VCaP (cell line): ENCODE measurements around the gene RGS18.

Experiments
- H3K27ac ChIP-seq: fragments of 450-650 bp; 2 replicates; pipeline ENCODE4 v1.5.1; 2017
- TF ChIP-seq, protein P1 (sequence below): fragments of 450-650 bp; conservative IDR thresholded peaks from 2 replicates; pipeline ENCODE4 v1.5.1; 2017; ENCODE audit warnings: mild to moderate bottlenecking, moderate library complexity

Gene RGS18

DNA sequence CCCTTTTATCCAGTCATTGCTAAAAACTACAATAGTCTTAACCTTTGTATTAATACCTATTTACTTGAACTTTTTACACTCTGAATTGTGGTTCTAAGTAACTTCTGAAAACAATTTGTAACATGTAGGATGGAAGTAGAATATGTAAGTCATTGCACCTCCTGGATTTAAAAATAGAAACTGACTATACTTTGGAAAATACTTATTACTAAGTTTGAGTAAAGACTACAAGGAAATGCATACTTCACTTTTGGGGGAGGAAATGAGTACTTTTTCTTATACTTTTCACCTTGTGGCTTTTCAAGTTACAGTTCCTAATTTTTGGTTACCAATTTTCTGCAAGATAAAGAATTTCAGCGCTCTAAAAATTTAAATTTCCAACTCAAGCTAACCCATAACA, 8.7 kb downstream of the RGS18 start:
- no peak overlapping the region for H3K27ac ChIP-seq
- TF ChIP-seq, protein P1, sequence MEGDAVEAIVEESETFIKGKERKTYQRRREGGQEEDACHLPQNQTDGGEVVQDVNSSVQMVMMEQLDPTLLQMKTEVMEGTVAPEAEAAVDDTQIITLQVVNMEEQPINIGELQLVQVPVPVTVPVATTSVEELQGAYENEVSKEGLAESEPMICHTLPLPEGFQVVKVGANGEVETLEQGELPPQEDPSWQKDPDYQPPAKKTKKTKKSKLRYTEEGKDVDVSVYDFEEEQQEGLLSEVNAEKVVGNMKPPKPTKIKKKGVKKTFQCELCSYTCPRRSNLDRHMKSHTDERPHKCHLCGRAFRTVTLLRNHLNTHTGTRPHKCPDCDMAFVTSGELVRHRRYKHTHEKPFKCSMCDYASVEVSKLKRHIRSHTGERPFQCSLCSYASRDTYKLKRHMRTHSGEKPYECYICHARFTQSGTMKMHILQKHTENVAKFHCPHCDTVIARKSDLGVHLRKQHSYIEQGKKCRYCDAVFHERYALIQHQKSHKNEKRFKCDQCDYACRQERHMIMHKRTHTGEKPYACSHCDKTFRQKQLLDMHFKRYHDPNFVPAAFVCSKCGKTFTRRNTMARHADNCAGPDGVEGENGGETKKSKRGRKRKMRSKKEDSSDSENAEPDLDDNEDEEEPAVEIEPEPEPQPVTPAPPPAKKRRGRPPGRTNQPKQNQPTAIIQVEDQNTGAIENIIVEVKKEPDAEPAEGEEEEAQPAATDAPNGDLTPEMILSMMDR: no peak

- TF ChIP-seq, protein P1: no peak
- no peak overlapping the region for H3K27ac ChIP-seq
These were observed 9.8 kb downstream of the RGS18 start for GRCh38 chr1:192167911-192168700.

GRCh38 chr1:192168964-192169363, 10.7 kb downstream of the RGS18 start:
- TF ChIP-seq, protein P1: no peak
- H3K27ac ChIP-seq: no peak overlapping the region

GRCh38 chr1:192170196-192170984, 12.1 kb downstream of the RGS18 start:
- TF ChIP-seq, protein P1: no peak
- no peak overlapping the region for H3K27ac ChIP-seq

GRCh38 chr1:192171123-192171522, 12.9 kb downstream of the RGS18 start:
- no peak overlapping the region for H3K27ac ChIP-seq
- TF ChIP-seq, protein P1: no peak

DNA sequence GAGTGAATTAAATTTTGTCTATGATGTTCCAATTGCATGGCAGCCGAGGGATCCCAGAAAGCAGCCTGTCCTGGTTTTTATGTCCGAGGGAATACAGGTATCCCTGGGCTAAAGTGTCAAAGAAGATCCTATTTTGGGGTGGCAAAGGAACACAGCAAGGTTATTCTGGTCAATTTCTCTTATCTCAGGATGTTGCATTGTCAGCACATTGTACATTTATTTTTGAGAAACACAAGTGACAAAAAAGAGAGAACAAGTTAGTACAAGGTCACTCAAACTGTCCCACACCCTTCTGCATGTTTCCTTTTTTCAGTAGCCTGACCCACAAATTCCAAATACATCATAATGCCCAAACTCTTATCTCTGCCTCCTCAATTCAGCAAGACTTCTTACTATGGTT, 17.7 kb downstream of the RGS18 start:
- no peak overlapping the region for H3K27ac ChIP-seq
- TF ChIP-seq, protein P1: no peak

DNA sequence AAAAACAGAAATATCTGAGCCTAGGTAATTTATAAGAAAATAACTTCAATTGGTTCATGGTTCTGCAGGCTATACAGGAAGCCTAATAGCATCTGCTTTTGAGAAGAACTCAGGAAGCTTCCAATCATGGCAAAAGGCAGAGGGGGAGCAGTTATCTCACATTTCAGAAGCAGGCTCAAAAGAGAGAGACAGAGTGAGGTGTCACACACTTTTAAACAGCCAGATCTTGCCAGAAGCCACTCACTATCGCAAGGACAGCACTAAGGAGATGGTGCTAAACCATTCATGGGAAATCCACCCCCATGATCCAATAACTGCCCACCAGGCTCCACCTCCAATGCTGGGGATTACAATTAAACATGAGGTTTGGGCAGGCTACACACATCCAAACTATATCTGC, 25.5 kb downstream of the RGS18 start:
- TF ChIP-seq, protein P1: no peak
- no peak overlapping the region for H3K27ac ChIP-seq
